Neutrophil (primary cell): ENCODE data around the gene PSAT1.

Experiments used
- H3K27ac ChIP-seq: fragments of 200-600 bp; sonication (generic); 2 replicates; pipeline ENCODE4 v1.5.1; 2016; ENCODE audit warnings: mild to moderate bottlenecking, moderate library complexity
- H3K27me3 ChIP-seq: fragments of 200-600 bp; sonication (generic); 2 replicates; pipeline ENCODE4 v1.6.0; 2016; ENCODE audit warnings: mild to moderate bottlenecking
- H3K36me3 ChIP-seq: fragments of 200-600 bp; sonication (generic); 2 replicates; pipeline ENCODE4 v1.5.1; 2017
- H3K4me1 ChIP-seq, 2 experiments: fragments of 200-600 bp in 1 of 2; sonication (generic) in 1 of 2; 1 replicate in 1 of 2; 2 replicates in 1 of 2; pipeline versions ENCODE4 v1.5.1 to v1.6.1; 2013 to 2016; ENCODE audit warnings: low read depth in 1 of 2, low read length in 1 of 2, mild to moderate bottlenecking in 1 of 2, moderate library complexity in 1 of 2; ENCODE audit not compliant: control insufficient read depth in 1 of 2, insufficient read depth in 1 of 2
- H3K4me3 ChIP-seq, 2 experiments: fragments of 200-600 bp in 1 of 2; sonication (generic) in 1 of 2; 1 replicate in 1 of 2; 2 replicates in 1 of 2; pipeline ENCODE4 v1.5.1; 2013 to 2016; ENCODE audit warnings: low read depth in 1 of 2, low read length in 1 of 2, mild to moderate bottlenecking in 1 of 2, moderate library complexity in 1 of 2
- H3K9me3 ChIP-seq: fragments of 200-600 bp; sonication (generic); 2 replicates; pipeline ENCODE4 v1.5.1; 2016
- TF ChIP-seq, protein P1 (sequence below): fragments of 200-600 bp; sonication (generic); IDR thresholded peaks from 2 replicates; pipeline ENCODE4 v1.5.1; 2016; ENCODE audit warnings: antibody characterized with exemption

Gene PSAT1

DNA sequence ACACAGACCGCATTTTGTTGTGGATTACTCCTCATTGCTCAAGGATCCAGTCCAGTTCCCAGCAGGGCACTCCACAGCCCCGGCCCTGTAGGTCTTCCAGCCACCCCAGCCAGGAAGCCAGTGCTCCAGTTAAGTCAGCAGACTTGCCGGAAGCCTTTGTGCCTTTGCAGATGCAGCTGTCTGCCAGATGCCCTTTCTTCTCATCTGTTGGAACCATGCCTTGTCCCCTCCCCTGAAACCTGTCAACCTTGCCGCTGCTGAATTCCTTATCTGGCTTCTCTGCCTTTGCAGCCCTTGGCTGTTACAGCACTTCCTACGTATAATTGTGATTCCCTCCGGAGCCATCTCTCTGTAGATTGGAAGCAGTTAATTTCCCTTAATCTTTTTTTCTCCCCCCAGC, 28.4 kb downstream of the PSAT1 start:
- TF ChIP-seq, protein P1, sequence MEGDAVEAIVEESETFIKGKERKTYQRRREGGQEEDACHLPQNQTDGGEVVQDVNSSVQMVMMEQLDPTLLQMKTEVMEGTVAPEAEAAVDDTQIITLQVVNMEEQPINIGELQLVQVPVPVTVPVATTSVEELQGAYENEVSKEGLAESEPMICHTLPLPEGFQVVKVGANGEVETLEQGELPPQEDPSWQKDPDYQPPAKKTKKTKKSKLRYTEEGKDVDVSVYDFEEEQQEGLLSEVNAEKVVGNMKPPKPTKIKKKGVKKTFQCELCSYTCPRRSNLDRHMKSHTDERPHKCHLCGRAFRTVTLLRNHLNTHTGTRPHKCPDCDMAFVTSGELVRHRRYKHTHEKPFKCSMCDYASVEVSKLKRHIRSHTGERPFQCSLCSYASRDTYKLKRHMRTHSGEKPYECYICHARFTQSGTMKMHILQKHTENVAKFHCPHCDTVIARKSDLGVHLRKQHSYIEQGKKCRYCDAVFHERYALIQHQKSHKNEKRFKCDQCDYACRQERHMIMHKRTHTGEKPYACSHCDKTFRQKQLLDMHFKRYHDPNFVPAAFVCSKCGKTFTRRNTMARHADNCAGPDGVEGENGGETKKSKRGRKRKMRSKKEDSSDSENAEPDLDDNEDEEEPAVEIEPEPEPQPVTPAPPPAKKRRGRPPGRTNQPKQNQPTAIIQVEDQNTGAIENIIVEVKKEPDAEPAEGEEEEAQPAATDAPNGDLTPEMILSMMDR = no peak
- Histone ChIP-seq H3K27me3 (no peaks in the 10 kb centered on the region), H3K36me3 (no peaks in the 10 kb centered on the region), H3K4me3 (no peak overlapping the region), H3K4me1 (no peaks in the 10 kb centered on the region), H3K9me3 (no peaks in the 10 kb centered on the region), H3K27ac (no peak overlapping the region)

DNA sequence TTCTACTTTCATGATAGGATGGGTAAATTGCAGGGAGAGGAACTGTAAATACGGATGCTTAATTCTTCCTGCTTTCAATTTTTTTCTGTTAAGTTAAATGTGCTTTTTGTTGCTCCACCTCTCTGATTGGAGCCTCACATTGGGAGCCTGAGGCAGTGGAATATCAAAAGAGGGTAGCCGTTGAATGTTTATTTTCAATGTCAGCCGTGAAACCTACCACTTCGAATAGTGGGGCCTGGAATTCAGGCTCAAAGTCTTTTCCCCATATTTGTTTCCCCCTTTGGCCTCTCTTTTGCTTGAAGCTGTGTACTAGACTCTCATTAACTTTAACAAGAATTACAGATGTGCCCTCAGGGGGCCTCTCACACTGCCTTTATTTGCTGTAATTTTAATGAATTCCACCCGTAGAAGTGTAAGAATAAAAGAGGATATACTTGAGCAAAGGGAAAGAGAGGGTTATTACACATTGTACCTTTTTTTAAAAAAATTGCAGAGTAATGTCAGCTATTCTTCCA, 29.0 kb downstream of the PSAT1 start:
- TF ChIP-seq, protein P1 = no peak
- Histone ChIP-seq H3K27ac (no peak overlapping the region), H3K27me3 (no peaks in the 10 kb centered on the region), H3K4me3 (no peak overlapping the region), H3K9me3 (no peaks in the 10 kb centered on the region), H3K4me1 (no peaks in the 10 kb centered on the region), H3K36me3 (no peaks in the 10 kb centered on the region)

DNA sequence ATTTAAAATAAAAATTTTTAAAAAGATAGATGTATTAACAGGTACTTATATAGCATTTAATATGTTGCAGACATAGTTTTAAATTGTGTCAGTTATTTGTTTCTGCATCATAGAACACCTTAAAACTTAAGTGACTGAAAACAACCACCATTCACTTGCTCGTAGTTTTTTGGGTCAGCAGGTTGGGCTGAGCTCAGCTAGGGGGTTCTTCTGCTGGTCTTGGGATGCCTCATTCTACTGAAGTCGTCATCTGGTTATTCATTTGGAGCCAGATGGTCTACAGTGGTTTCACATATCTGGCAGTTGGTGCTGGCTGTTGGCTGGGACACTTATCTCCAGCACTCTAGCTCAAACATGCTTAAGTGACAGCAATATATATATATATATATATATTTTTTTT, 29.6 kb downstream of the PSAT1 start:
- no peaks in the 10 kb centered on the region for H3K9me3 ChIP-seq
- TF ChIP-seq, protein P1 = no peak
- H3K27ac ChIP-seq = no peak overlapping the region
- no peaks in the 10 kb centered on the region for H3K27me3 ChIP-seq
- H3K4me3 ChIP-seq = no peak overlapping the region
- H3K4me1 ChIP-seq = no peaks in the 10 kb centered on the region
- H3K36me3 ChIP-seq = no peaks in the 10 kb centered on the region

DNA sequence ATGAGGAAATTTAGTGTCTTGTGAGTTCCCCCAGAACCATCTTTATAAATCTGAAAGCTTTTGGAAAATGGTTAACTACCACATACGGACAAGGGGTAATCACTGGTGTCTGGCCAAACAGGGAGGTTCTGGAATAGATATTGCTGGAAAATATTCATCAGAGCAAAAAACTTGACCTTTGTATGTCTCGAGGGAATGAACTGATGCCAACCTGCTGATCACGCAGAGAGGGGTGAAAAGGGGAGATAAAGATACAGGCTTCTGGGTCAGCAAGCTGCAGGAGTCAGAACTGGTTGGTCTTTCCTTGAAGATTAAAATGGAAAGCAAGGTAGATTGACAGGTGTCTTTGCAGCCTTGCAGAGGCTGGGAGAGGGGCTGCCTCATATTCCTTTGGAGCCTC, 35.5 kb downstream of the PSAT1 start:
- no peak overlapping the region for H3K27ac ChIP-seq
- TF ChIP-seq, protein P1 = no peak
- H3K4me1 ChIP-seq = no peaks in the 10 kb centered on the region
- no peaks in the 10 kb centered on the region for H3K27me3 ChIP-seq
- no peaks in the 10 kb centered on the region for H3K36me3 ChIP-seq
- H3K9me3 ChIP-seq = no peaks in the 10 kb centered on the region
- no peak overlapping the region for H3K4me3 ChIP-seq

DNA sequence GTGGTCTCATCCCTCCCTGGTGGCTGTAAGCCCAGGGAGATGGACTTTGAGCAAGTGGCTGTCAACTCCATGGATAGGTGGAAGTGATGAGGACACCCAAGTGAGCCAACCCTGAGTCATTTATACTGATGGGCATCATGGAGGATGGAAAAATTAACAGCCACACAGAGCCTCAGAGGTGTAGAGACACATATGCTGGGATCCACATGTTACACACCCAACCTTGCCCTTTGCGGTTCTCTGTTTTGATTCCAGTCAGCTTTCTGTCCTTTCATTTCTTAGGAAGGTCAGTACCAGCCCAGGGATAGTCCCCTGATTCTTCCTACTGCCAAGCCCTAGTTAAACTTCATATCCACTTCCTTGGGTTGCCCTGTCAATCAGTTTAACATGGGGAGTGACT, 51.9 kb downstream of the PSAT1 start:
- Histone ChIP-seq H3K4me3 (no peak overlapping the region), H3K9me3 (no peaks in the 10 kb centered on the region), H3K36me3 (no peaks in the 10 kb centered on the region), H3K27me3 (no peaks in the 10 kb centered on the region), H3K27ac (no peak overlapping the region), H3K4me1 (no peaks in the 10 kb centered on the region)
- TF ChIP-seq, protein P1 = no peak

DNA sequence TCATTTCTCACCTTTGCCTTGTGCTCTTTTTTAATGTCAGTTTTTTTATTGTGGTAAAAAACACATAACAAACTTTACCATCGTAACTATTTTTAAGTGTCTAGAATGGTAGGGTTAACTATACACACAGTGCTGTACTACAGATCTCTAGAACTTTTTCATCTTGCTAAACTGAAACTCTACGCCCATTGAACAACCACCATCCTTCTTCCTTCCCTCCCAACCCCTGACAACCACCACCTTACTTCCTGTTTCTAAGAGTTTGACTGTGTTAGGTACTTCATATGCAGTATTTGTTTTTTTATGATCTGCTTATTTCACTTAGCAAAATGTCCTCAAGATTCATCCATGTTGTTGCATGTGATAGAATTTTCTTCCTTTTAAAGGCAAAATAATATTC, 54.9 kb downstream of the PSAT1 start:
- H3K36me3 ChIP-seq = no peaks in the 10 kb centered on the region
- TF ChIP-seq, protein P1 = no peak
- no peaks in the 10 kb centered on the region for H3K9me3 ChIP-seq
- no peaks in the 10 kb centered on the region for H3K27me3 ChIP-seq
- H3K4me3 ChIP-seq = no peak overlapping the region
- no peaks in the 10 kb centered on the region for H3K4me1 ChIP-seq
- no peak overlapping the region for H3K27ac ChIP-seq
